Head of caudate nucleus (tissue), 42 donors: Measurements from ENCODE around the gene ZMIZ1.
A peak's percentile ranks its signal among the peaks of the same experiment; 100 is the strongest.

Experiments
- DNase-seq, 42 donors: peaks; one replicate each; pipeline versions ENCODE4 v3.0.0 to v3.0.0-alpha.2; 2020 to 2021; ENCODE audit warnings: mixed read lengths in 7 of 42
- intact Hi-C: fragments of 100-400 bp; cut with DNase I; formaldehyde crosslinking; loops from one replicate; pipeline ENCODE4 v1.15.0; 2022

The ZMIZ1 gene

DNA sequence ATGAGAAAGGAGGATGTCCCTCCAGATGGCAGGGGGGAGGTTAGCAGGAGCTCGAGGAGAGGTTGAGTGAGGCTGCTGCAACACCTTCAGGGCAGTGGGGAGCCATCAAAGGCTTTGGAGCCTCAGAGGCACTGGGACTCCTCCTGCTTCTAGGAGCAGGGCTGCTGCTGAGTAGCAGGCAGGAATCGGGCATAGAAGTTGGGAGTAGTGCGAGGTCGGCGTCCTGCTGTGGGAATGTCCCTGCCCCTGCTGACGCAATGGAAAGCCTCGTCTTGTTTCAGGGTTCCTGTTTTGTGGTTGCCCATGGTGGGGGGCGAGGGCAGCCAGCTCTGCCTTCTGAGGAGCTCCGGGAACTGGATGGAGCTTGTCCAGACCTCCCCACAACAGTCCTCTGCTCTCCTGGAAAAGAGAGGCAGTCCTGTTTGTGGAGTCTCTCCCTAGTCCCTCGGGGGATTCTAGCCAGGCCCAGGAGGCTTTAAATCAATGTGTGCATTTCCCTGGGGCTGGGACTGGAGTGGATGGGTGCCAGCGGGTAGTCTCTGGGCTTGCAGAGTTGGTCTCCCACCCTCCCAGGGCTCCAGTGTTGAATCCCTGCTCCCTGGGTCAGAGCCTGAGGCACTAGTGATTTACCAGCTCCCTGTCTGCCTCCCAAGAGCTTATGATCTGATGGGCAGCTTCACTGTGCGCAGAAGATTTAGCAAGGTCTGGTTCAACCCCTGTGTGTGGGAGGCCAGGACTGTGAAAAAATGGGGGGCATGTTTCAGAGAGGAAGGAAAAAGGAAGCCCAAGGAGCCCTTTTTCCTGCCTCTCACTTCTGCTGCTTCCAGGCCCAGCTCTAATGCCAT lies 179.8 kb downstream of the ZMIZ1 start:
- DNase-seq, result peak in 34 of 42 donors; percentile 36 to 87 (median 66)
- intact Hi-C loops, result no loop called here

DNA sequence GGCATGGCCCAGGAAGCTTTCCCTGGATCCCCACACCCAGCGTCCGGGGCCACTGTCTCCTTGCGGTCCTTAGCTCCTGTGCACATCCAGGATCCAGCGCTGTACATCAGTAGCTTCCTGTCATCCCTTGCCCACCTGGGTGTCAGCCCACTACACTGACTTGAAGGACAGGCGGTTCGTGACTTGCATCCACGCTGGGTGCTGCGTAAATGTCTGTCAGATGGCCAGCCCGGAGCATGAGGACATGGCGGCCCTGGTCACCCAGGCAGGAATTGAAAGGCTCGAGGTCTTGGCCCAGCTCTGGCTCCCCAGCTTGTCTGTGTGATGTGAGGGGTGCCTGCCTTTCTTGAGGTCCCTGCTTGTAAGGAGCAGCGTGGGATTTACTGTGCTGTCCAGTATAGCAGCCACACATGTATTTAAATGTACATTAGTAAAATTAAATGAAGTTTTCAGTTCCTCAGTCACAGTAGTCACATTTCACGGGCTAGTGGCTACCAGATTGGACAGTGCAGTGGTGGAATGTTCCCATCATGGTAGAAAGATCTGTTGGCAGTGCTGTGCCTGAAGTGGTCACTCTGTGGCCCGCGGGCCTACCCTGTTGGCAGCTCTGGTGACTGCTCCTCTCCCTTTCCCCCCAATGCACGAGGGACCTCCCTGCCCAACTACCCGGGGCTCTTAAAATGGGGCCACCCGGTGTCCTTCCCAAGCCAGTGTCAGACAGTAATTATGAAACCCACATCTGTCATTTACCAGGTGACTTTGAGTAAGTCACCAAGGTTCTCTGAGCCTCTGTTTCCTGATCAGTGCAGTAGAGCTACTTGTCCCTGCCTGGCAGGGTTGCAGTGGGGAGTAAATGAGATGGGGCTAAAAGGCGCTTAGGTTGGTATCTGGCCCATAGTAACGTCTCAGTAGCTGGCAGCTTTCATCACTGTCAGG lies 180.7 kb downstream of the ZMIZ1 start:
- intact Hi-C loops, result no loop called here
- DNase-seq, result peak in 1 of 42 donors; percentile 16

DNA sequence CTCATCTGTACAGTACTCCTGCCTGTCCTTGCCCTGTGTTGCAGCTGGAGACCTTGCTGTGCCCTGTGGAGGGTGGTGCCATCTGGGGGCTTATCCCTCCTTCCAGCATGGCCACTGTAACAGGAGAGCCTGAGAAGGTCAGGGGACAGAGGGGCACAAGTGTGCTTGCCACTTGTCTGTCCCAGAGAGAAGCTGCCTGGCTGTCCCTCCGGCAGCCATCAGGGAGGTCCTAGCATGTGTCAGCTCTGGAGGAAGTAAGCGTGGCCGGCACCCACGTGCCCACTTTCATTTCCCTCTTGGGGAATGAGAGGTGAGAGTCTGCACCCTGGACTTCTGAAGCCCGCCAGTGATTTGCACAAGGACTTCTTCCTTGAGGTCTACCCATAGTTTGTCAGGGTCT lies 181.5 kb downstream of the ZMIZ1 start:
- intact Hi-C loops, result no loop called here
- DNase-seq, result peak in 28 of 42 donors; percentile 32 to 82 (median 64)

DNA sequence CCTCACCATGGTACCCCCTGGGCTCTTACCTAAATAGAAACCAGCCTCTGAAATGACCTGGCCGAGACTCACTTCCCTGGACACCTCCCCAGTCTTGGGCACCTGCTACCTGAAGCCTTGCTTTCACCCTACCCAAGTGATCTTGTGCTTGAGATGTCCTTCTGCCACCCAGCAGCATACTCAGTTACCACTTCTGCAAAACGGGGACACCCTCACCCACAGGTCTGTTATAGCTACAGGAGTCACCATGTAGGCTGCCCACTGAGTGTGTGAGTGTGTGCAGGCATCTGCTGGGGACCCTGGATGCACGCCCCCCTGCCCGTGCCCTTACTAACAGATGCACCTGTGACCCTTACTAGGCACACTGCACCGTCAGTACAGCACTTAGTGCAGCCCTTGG lies 183.7 kb downstream of the ZMIZ1 start:
- DNase-seq, result no peak
- intact Hi-C loops, result no loop called here

DNA sequence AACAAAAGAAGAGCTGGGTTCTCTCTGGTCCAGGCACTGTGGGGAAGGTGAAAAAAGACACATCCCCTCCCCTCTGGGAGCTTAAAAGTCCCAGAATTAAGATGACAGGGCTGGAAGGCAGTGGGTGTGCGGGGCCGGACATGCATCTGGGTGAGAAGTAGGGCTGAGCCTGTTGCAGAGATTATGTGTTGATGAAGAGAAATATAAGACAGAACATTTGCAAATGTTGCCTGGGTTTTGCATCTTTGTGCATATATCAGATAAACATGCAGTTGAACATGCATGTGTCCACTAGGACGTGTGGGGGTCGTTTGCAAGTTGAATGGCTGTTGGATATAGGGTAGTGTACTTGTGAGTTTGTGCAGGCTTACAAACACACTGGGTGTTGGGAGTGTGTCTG lies 184.2 kb downstream of the ZMIZ1 start:
- intact Hi-C loops, result no loop called here
- no peak for DNase-seq

DNA sequence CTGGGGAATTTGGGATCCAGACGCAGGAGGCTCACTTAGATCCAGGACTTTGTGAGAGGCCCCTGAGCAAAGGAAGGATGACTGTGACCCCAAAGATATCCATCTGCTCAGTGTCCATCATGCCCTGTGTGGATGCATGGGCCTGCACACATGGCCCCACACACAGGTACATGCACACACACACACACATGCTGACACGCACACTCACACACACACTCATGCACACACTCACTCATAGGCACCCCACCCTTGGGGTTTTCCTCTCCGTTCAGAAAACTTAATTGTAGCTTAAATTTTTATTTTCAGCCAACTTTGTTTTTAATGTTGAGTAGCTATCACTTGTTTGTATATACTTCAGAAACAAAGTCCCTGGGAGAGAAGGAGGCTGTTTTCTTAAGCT lies 184.9 kb downstream of the ZMIZ1 start:
- intact Hi-C loops, result no loop called here
- DNase-seq, result no peak

DNA sequence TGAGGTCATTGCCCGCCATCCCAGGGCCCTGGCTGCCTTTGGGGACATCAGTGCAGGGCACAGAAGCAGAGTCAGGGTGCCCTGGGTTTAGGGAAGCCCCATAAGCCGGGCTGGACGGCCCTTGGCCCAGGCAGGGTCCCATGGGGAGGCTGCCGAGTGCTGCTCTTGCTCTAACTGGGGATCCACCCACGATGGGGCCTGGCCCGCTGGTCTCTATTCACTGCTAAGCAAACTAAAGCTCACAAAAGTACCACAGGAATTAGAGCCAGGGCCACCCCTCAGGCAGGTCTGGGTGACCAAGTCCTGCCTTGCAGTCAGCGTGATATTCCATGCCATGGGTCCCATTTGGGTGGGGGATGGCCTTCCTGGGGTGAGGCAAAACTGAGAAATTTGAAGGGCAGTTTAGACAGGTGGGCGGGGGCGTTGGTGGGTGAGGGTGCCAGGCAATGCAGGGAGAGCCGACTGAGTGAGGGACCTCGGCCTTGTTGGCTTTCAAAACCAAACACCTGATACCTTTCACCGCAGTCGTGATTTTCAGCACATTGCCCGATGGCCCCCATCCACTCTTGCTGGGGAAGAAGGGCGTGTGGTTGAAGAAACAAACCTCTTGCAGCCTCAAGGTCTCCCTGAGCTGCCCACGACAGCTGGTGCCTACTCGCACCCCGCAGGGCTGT lies 185.7 kb downstream of the ZMIZ1 start:
- intact Hi-C loops, result no loop called here
- no peak for DNase-seq

DNA sequence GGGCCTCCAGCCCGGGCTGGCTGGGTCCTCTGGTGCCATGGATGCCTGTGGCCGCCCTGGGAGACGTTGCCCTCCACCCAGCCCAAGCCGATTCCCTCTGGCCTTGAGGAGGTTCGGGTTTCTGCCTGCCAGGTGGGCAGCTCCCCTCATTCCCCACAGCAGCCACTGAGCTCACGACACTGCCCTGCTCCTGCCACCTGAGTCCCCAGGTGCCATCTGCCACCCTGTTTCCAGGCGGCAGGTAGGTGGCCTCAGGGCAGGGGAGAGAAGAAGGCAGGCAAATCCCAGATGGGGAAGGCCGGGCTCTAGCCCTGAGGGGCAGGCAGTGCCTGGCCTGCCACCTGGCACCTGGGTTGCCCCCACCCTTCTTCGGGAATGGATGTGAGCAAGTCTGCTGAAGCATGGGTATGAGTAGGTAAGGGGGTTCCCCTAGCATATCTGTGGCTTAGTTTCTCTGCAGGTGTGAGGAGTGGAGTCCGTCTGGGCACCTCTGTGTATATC lies 186.3 kb downstream of the ZMIZ1 start:
- intact Hi-C loops, result no loop called here
- DNase-seq, result peak in 2 of 42 donors; percentile 15 to 47

DNA sequence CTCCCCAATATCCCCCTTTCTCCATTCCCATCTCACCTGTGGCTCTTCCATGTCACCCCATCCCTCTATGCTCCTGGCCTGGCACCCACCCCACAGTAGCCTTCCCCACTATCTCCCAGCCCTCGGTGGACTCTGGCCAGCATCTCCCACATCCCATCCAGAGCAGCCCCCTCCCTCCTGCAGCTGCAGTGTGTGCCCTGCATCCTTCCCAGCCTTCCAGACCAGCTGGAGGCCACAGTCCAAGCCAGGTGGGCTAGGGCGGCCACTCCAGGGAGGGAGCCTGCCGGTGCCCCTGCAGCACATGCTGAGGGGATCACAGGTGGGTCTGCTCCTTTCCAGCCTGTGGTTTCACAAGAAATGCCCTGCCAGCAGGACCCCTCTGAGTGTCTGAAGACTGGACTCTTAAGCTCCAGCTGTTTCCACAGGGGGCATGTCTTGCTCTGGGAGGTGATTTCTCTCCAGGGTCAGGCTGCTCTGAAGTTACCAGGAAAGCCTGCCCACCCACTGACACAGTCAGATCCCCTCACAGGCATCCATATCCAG lies 187.6 kb downstream of the ZMIZ1 start:
- DNase-seq, result peak in 1 of 42 donors; percentile 15
- intact Hi-C loops, result no loop called here

DNA sequence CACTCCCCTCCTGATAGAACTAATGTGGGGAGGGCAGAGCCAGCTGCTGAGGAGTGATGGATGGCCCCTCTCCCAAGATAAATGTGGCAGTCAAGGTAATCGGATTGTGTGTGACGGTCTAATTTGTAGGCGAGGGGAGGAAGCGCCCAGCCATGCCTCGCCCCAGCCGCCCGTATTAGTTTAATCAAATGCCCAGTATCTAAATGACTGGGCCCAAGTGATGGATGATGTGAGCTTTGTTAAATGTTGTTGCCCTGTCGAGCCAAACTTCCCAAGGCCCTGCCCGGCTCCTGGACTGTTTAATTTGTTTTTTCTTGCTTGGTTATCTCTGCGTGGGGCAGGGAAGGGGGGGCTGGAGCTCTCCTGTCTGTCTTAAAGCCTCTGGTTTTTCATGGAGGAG lies 190.1 kb downstream of the ZMIZ1 start:
- intact Hi-C loops, result no loop called here

DNA sequence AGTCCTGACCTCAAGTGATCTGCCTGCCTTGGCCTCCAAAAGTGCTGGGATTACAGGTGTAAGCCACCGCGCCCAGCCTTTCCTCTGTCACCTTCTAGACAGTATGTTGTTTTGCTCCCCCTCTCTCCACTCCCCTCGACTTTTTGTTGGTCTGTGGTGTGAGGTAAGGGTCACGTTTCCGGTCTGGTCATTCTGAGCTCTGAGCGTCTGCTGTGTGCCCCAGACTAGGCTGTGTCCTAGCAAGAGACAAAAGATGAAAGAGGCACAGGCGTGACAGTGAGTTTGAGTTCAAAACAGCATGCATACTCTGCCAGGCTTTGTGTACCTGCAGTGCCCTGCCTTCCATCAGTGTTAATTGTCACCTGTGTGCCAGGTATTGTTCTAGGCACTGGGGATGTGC lies 191.1 kb downstream of the ZMIZ1 start:
- intact Hi-C loops, result no loop called here
- no peak for DNase-seq

More for the DNA sequence above, 190.1 kb downstream of the ZMIZ1 start:
- no peak for DNase-seq

DNA sequence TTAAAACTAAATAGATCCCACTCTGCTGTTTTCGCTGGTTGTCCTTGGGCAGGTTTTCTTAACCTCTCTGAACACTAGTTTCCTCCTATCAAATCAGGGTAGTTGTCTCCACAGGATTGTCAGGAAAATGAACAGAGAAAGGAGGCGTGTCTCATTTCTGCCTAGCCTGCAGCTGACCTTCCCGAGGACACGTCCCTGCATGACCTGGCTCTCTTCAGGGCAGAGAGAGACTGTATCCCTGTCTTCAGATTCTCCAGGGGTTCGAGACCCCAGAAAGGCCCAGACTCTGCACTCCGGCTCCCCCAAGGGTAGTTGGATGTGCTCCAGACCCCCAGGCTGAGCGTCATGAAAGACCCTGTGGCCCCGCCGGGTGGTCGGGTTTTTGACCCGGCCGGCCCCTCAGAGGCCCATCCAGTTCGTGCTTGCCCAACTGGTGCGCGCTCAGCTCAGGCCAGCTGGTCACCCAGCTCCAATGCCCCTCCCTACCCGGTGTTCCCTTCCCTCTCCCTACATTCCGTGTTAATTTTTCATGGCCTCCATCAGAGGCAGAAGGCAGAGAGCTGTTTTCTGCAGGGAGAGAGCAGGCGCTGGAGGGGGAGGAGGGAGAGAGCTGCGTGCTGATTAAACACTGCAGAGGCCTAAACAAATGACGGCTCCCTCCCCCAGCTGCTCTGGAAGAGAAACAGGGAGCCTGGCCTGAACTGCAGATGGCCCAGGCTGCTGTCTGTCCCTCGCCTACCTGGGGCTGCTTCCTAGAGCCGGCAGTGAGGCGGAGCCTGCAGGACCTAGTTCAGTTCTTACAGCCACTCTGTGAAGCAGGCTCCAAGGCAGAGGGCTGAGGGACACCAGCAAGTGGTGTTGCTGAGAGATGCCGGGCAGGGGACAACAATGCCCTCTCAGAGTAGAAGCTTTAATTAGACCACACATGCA lies 192.3 kb downstream of the ZMIZ1 start:
- intact Hi-C loops, result no loop called here
- peak in 29 of 42 donors; percentile 38 to 78 (median 59) for DNase-seq

DNA sequence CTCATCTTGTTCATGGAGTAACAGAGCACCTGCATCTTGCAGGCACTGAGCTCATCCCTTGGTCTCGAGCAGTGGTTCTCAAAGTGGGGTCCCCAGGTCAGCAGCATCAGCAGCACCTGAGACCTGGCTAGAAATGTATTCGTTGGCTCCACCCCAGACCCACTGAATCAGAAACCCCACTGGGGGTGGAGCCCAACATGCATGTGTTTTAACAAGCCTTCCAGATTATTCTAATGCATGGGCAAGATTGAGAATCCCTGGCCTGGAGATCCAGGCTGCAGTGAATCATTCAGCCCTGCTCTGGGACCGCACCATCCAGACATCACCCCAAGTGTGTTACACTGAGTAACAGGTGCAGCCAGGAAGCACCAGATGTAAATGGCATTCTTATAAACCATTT lies 193.4 kb downstream of the ZMIZ1 start:
- DNase-seq, result no peak
- intact Hi-C loops, result no loop called here

DNA sequence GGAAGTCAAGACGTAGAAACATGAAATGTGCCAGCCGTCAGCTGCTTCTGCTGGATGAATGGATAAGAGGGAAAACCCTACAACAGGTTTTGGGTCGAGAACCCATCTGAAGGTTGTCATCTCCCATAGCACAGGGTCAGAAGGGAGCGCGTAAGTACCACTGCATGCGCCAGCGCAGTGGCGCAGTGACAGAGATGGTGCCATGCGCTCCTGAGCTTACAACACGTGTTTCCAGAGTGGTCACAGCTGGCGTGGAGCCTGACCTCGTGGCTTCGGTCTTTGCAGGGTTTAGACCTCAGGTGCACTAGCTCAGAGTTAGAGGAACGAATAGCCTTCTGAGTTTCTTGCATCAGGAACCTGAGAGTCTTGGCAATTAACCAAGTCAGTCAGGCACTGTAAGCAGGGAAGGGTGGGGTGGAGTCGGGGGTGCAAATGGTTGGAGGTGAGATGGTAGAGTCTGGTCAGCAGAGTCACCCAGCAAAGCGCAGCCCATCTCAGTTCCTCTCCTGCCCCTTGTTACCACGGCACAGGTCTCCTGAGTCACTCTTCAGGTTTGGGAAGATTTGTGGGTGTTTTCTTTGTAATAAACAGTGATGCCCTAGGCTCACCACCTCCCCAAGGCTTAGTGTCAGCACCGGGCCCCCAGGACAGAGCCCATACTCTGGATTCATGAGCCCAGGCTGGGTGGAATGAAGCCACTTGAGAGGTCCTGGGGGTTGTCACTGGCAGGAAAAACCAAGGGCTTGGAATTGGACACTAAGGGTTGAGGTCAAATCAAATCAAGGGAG lies 194.4 kb downstream of the ZMIZ1 start:
- intact Hi-C loops, result no loop called here
- no peak for DNase-seq

DNA sequence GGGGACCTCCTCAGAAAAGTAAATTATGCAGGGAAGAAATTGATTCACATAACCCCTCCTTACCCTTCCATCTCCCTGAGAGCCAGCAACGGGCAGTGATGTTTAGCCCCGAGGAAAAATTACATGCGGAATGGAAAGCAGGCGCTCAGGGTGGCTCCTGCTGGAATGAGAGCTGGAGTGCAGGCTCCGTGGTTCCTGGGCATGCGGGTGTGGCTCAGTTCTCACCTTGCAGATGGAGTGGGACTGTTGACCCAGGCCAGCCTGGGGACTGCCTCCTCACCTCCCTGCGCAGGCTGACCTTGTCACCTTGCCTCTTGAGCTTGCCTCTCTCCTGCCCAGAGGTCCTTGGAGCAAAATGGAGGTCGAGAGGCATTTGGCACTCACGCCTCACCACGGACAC lies 195.2 kb downstream of the ZMIZ1 start:
- intact Hi-C loops, result no loop called here
- DNase-seq, result no peak

DNA sequence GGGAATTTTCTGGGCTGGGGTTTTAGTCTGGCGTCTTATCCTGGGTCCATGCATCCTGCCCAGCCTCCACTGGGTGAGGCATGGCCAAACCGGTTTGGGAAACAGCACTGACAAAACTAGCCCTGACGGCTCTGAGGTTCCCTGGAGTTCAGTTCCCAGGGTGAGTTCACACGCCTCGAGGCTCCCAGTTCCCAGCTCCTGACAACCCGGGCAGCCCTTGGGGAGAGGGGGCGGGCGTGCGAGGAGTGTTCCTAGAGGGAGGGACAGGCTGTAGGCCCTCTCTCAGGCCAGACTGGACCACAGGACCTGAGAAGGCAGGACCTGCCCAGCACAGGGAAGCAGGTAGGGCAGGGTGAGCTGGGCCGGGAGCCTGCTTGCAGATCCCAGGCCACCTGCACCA lies 196.2 kb downstream of the ZMIZ1 start:
- no peak for DNase-seq

DNA sequence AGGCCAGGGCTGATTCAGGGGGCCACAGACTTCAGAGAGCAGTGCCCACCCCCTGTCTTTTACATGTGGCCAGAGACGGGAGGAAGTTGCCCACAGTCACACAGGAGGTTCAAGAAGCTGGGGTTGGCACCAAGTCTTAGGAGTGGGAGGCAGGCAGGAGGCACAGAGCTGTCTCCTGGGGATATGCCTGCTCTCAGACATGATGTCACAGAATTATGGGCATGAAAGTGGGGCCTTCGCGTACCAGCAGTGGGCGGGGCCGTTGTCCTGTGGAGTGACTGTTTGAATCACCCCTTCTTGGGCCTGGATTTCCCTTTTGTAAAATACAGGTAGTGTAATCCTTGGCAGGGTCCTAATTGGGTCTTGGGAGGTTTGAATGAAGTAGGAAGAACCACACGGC lies 197.3 kb downstream of the ZMIZ1 start:
- intact Hi-C loops, result no loop called here
- peak in 1 of 42 donors; percentile 15 for DNase-seq

More for the DNA sequence above, 196.2 kb downstream of the ZMIZ1 start:
- intact Hi-C loops, result no loop called here
